Neural progenitor cell (in vitro differentiated cells): Measurements from ENCODE around the gene GSTM4.

Source experiments
- EZH2 ChIP-seq: fragments of 200-600 bp; sonication (generic); IDR thresholded peaks from 2 replicates; pipeline ENCODE4 v1.6.1; 2017; ENCODE audit warnings: antibody characterized with exemption, mild to moderate bottlenecking, moderate library complexity
- EZH2phosphoT487 ChIP-seq: fragments of 200-600 bp; sonication (generic); IDR thresholded peaks from 2 replicates; pipeline ENCODE4 v1.6.1; 2017; ENCODE audit warnings: antibody characterized with exemption
- TF ChIP-seq, protein P1 (sequence below): fragments of 200-600 bp; sonication (generic); IDR thresholded peaks from 2 replicates; pipeline ENCODE4 v1.5.1; 2017; ENCODE audit warnings: antibody characterized with exemption, mild to moderate bottlenecking

DNA sequence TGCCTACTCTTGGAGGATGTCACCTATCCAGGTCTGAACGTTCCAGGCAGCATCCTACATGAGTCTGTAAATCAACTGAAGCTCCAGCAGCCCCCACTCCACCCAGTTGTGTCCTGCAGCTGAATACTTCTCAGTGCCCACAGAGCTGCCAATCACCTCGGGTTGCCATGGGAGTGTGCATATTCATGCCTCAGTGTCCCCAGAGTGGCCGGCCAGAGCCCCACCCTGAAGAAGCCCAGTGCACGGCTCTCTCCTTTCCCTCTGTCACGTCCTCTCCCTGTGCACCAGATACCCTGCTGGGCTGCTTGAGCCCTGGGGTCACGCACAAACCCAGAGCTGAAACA, 16.1 kb upstream of the GSTM4 start:
- TF ChIP-seq, protein P1, sequence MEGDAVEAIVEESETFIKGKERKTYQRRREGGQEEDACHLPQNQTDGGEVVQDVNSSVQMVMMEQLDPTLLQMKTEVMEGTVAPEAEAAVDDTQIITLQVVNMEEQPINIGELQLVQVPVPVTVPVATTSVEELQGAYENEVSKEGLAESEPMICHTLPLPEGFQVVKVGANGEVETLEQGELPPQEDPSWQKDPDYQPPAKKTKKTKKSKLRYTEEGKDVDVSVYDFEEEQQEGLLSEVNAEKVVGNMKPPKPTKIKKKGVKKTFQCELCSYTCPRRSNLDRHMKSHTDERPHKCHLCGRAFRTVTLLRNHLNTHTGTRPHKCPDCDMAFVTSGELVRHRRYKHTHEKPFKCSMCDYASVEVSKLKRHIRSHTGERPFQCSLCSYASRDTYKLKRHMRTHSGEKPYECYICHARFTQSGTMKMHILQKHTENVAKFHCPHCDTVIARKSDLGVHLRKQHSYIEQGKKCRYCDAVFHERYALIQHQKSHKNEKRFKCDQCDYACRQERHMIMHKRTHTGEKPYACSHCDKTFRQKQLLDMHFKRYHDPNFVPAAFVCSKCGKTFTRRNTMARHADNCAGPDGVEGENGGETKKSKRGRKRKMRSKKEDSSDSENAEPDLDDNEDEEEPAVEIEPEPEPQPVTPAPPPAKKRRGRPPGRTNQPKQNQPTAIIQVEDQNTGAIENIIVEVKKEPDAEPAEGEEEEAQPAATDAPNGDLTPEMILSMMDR: no peak
- TF ChIP-seq EZH2phosphoT487 (no peak), EZH2 (no peak)
